ENCODE data around the gene PHOX2A.

GRCh38 chr11:72253392-72253791 is 9.4 kb upstream of the PHOX2A start:
- TF ChIP-seq FOXP4 (CRISPR knock-in tag; IDR thresholded peaks at IDR 0.05) (no peak), ZSCAN18 (CRISPR knock-in tag; IDR thresholded peaks at IDR 0.05) (no peak), CTCF (IDR thresholded peaks at IDR 0.05) (no peak), USF2 (CRISPR knock-in tag; IDR thresholded peaks at IDR 0.05) (no peak), FOXJ3 (CRISPR knock-in tag; IDR thresholded peaks at IDR 0.05; ENCODE audit: borderline replicate concordance) (no peak), ZNF281 (CRISPR knock-in tag; IDR thresholded peaks at IDR 0.05) (no peak)

Measured in WTC11 (cell line).